ENCODE measurements around the gene ADAMTS7.
"Not testable (repeated sequence)": the region's sequence is repeated elsewhere in the genome, so short reads cannot be mapped to it uniquely, and the experiment has no call there.

ADAMTS7 gene

DNA sequence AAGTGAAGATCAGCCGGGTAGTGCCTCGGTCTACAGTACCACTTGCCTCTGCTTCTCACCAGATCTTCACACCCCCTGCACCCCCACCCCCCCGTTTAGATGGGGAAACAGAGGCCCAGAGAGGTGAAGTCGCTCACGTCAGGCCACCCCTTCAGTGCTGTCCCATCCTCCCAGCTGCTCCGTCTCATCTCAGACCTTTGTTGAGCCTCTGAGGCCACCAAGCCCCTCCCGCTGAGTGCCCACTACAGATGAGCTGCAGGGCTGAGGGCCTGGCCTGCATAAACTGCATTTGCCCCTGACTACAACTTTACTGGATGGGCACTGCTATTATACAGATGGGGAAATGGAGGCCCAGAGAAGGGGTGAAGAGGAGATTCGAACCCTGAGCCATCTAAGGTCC lies 35.8 kb downstream of the ADAMTS7 start:
- no peak overlapping the region for H3K4me3 ChIP-seq (ENCODE audit: low read length)
- no peak for DNase-seq (ENCODE audit: low read depth)
- TF ChIP-seq, protein P1, sequence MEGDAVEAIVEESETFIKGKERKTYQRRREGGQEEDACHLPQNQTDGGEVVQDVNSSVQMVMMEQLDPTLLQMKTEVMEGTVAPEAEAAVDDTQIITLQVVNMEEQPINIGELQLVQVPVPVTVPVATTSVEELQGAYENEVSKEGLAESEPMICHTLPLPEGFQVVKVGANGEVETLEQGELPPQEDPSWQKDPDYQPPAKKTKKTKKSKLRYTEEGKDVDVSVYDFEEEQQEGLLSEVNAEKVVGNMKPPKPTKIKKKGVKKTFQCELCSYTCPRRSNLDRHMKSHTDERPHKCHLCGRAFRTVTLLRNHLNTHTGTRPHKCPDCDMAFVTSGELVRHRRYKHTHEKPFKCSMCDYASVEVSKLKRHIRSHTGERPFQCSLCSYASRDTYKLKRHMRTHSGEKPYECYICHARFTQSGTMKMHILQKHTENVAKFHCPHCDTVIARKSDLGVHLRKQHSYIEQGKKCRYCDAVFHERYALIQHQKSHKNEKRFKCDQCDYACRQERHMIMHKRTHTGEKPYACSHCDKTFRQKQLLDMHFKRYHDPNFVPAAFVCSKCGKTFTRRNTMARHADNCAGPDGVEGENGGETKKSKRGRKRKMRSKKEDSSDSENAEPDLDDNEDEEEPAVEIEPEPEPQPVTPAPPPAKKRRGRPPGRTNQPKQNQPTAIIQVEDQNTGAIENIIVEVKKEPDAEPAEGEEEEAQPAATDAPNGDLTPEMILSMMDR (conservative IDR thresholded peaks at IDR 0.05; ENCODE audit: low read length), result no peak

DNA sequence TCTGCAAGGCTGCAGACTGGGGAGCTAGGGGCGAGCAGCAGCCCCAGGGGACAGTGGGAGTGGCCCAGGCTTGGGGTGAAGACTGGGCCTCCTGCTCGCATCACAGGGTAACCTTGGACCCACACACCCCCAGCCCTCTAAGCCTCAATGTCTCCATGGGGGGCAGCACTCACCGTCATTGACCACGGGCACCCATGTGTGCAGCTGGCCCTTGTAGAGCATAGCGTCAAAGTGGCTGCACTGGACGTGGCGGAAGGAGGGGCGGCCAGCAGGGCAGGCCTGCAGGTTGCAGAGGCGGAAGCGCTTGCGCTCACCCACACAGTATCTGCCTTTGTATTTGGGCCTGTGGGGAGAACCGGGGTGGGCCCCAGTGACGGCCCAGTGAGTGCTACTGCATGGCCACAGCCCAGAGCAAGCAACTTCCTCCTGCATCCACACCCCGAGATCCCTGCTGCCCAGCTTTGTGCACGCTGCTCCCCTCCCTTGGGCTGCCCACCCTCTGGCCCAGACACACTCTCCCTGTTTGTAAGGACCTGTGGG lies 36.7 kb downstream of the ADAMTS7 start:
- not testable (repeated sequence) for H3K4me3 ChIP-seq (ENCODE audit: low read length); DNase-seq (ENCODE audit: low read depth)

DNA sequence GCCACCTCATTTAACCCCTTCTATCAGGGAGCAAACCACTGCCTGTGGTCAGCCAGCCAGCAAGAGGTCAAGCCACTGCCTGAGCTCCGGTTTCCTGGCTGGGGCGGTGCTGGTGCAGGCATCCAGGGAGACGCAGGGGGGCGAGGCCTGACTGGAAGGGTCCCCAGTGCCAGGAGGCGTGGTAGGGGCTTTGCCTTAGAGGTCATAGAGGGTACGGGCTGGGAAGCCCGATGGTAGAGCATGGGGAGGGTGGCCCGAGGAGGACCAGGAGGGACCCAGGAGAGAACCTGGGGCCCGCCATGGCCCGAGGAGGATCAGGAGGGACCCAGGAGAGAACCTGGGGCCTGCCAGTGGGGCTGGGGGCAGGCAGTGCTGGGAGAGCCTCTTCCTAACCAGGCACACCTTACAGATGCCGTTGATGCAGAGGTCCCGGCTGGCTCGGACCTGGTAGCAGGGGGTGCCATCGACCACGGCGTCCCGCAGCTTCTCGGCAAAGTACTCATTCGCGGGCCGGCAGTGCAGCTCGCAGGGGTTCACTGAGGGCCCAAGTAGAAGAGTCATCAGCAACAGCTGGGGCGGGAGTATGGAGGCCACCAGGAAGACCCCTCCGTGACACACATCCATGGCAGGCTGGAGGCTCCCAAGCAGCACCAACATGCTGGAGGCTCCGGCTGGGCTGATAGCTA lies 37.4 kb downstream of the ADAMTS7 start:
- not testable (repeated sequence) for DNase-seq (ENCODE audit: low read depth); H3K4me3 ChIP-seq (ENCODE audit: low read length)

DNA sequence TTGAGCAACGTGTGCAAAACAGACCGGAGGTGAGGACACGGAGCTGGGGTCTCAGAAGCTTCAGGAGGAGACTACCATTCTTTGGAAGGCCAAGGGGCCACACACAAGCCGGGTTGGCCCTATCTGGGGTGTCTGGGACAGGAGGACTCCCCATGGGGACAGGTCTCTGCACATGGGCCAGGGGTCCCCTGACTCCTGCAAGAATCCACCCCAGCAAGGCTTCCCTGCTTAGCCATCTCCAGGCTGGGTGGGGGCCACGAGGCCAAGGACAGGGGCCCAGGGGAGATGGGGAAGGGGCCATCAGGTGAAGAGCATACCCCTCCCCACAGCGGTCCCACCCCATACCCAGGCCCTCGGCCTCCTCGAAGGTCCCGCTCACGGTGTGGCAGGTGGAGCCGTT lies 38.5 kb downstream of the ADAMTS7 start:
- H3K4me3 ChIP-seq (ENCODE audit: low read length), result no peak overlapping the region
- TF ChIP-seq, protein P1 (conservative IDR thresholded peaks at IDR 0.05; ENCODE audit: low read length), result no peak
- DNase-seq (ENCODE audit: low read depth), result no peak

DNA sequence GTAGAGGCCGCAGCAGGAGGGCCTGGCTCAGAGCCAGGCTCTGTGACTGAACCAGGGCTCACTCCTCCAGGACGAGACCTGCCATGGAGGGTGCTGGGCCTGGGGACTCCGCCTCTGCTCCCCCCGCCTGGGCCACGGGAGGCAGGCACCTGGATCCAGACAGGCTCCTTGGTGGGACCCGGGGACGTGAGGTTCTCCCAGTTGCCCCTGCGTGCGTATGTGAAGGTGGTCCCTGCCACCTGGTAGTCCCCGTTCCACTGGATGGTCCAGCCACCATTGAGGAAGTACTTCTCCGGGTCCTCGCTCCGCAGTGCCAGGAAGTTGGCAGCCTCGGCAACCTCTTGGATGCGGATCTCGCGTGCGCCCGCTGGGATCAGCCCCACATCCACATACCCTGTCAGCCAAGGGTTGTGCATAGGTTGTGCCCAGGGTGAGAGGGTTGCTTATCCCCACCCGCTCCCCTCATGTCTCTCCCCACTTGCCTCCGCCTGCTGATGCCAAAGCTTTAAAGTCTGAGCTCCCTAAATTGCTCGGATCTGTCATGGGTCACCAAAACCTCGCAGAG lies 39.7 kb downstream of the ADAMTS7 start:
- DNase-seq (ENCODE audit: low read depth); H3K4me3 ChIP-seq (ENCODE audit: low read length): not testable (repeated sequence)

DNA sequence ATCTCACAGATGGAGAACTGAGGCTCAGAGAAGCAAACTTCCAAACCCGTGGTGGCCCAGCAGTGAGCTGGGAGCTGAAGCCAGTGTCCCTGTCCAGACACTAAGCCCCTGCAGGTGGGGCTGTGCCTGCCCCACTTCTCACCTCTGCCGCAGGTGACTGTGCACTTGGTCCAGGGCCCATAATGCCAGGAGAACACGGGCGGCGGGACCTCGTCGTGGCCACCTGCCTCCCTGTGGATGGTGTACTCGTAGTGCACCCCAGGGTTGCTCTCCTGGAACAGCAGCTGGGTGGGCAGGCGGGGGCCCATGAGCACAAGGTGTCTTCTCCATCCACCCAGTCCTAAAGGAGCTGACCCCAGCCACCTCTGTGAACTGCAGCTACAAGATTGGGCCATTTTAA lies 40.2 kb downstream of the ADAMTS7 start:
- DNase-seq (ENCODE audit: low read depth); H3K4me3 ChIP-seq (ENCODE audit: low read length): not testable (repeated sequence)

DNA sequence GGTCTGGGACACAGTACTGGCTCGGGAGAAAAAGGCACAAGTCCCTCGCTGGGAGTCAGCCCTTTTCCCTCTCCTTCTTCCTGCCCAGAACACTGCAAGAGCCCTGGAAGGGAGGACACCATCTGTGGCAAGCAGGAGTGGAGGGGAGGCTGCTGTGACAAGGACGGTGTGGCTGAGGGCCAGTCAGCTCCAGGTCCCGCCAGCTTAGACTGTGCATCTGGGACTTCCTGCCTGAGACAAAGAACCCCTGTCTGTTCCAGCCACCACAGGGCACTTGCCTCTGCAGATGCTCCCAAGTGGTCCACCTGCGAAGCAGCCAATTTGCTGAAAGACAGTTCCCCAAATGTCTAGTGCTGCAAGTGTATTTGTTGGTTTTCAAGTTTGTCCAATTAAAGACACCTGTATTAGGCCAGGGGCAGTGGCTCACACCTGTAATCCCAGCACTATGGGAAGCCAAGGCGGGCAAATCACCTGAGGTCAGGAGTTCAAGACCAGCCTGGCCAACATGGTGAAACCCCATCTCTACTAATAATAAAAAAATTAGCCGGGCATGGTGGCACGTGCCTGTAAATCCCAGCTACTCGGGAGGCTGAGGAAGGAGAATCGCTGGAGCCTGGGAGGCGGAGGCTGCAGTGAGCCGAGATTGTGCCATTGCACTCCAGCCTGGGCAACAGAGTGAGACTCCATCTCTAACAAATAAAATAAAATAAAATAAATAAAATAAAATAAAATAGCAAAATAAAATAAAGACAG lies 41.6 kb downstream of the ADAMTS7 start:
- H3K4me3 ChIP-seq (ENCODE audit: low read length); DNase-seq (ENCODE audit: low read depth): not testable (repeated sequence)

DNA sequence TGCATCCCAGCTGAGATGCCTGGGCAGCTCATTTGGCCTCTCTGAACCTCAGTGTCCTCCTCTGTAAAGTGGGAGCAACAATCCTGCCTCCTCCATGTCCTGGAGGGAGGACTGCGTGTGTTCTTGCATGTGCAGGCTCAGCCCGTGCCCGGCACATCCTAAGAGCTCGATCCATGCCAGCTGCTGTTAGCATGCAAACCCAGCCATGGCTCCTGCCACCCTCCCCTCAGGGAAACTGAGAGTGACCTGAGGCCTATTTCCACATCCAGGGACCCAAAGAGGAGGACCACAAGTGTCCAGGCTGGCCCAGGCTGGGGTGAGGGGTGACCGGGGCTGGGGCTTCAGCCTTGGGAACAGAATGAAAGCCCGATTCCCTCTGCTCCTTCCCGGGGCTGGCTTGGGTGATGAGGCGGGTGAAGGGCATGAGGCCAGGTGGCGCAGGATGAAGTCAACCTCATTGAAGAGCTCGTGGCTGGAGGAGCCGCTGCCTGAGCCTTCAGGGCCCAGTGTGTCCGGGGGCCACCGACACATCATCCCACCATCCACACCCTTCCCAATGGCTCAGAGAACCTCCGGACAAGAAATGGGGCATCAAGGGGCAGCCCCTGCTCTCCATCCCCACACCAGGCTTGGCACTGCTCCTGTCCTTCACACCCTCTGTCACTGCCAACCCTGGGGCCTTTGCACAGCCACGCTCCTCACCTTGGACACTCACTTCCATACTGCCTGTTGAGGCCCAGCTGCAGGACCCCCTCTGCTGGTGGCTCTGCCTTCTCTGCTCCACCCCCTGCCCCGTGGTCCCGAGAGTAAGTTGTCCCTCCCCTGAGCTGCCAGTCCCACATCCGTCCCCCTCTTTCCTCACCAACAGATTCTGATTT lies 42.5 kb downstream of the ADAMTS7 start:
- H3K4me3 ChIP-seq (ENCODE audit: low read length), result no peak overlapping the region
- TF ChIP-seq, protein P1 (conservative IDR thresholded peaks at IDR 0.05; ENCODE audit: low read length), result no peak
- DNase-seq (ENCODE audit: low read depth), result no peak

DNA sequence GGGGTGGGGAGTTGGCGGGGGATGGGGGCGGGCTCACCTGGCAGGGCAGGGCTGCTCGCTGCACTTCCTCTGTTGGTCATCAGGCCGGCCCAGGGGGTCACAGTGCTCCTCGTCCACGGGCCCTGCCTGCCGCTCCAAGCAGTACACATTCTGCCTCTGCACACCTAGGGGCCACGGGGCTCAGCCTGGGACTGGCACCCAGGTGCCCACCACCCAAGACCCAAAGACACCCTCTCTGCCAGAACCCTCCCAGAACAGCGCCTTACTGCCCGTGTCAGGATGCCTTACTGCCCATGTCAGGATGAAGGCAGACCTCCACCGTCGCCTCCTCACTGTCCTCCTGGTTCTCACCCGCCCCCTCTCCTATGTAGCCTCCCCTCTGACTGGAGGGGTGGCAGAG lies 43.2 kb downstream of the ADAMTS7 start:
- no peak for DNase-seq (ENCODE audit: low read depth)
- TF ChIP-seq, protein P1 (conservative IDR thresholded peaks at IDR 0.05; ENCODE audit: low read length), result no peak
- H3K4me3 ChIP-seq (ENCODE audit: low read length), result no peak overlapping the region

Measured in AG10803 (cell line).